GM19328 (cell line): ENCODE data around the gene AAK1.
"Not testable (repeated sequence)": the region's sequence is repeated elsewhere in the genome, so short reads cannot be mapped to it uniquely, and the experiment has no call there.

Source experiments
- ATAC-seq: cut with Tn5 transposase; IDR thresholded peaks from one replicate; pipeline ENCODE4 v1.9.1; 2021; ENCODE audit warnings: mild to moderate bottlenecking, moderate library complexity; ENCODE audit not compliant: unreplicated experiment

The AAK1 gene

DNA sequence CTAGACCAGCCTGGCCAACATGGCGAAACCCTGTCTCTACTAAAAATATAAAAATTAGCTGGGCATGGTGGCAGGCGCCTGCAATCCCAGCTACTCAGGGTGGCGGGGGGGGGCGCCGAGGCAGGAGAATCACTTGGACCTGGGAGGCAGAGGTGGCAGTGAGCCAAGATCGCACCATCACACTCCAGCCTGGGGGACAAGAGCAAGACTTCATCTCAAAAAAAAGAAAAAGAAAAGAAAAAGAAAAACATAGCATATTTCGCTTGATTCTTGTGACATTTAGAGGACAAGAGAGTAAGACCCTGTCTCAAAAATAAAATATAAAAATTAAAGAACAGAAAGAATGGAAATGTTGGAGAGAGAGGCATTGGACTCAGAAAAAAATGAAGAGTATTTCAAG, 224.4 kb downstream of the AAK1 start:
- not testable (repeated sequence) for ATAC-seq

DNA sequence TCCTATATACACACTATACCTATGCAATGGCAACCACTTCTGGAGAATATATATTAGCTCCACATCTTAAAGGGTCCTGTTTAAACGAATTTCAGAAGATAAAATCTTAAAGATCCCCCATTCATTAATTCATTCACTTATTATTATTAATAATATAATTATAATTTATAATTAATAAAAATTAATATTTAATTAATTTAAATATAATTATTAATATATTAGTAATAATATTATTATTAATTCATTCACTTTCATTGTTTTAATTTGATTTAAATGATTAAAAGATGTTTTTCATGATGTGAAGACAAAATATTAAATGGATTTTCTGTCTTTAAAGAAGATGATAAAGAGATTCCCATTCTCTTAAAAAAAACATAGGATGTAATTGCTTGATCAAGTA, 227.4 kb downstream of the AAK1 start:
- ATAC-seq, result no peak
